ENCODE measurements around the gene PSMA4.
A peak's percentile ranks its signal among the peaks of the same experiment; 100 is the strongest.
"Not testable (repeated sequence)": the region's sequence is repeated elsewhere in the genome, so short reads cannot be mapped to it uniquely, and the experiment has no call there.

Gene PSMA4

GRCh38 chr15:78550815-78551214, 10.6 kb downstream of the PSMA4 start:
- Histone ChIP-seq H3K4me1 (ENCODE audit: control insufficient read depth, insufficient read depth, low read length) (no peaks in the 10 kb centered on the region), H3K4me3 (ENCODE audit: low read length) (no peak overlapping the region), H3K36me3 (ENCODE audit: control insufficient read depth, insufficient read depth, low read length) (peaks cover 10% of the 10 kb centered on the region; the same call in 1 of the 2 replicates), H3K9me3 (ENCODE audit: control insufficient read depth, insufficient read depth, low read length) (no peaks in the 10 kb centered on the region), H3K27me3 (ENCODE audit: control insufficient read depth, insufficient read depth, low read length) (no peaks in the 10 kb centered on the region), H3K27ac (ENCODE audit: low read length) (no peak overlapping the region)
- no CpG with 5 or more reads among the region's 3 CpGs for WGBS (ENCODE audit: insufficient coverage, insufficient read length)
- DNase-seq (ENCODE audit: low read depth, low spot score), result no peak

- Histone ChIP-seq H3K9me3 (ENCODE audit: control insufficient read depth, insufficient read depth, low read length) (no peaks in the 10 kb centered on the region), H3K27ac (ENCODE audit: low read length) (no peak overlapping the region), H3K27me3 (ENCODE audit: control insufficient read depth, insufficient read depth, low read length) (no peaks in the 10 kb centered on the region), H3K4me3 (ENCODE audit: low read length) (no peak overlapping the region), H3K36me3 (ENCODE audit: control insufficient read depth, insufficient read depth, low read length) (peaks cover 6% of the 10 kb centered on the region; the same call in 1 of the 2 replicates), H3K4me1 (ENCODE audit: control insufficient read depth, insufficient read depth, low read length) (no peaks in the 10 kb centered on the region)
- no peak for DNase-seq (ENCODE audit: low read depth, low spot score)
- no CpG with 5 or more reads among the region's 5 CpGs for WGBS (ENCODE audit: insufficient coverage, insufficient read length)
These were observed 11.7 kb downstream of the PSMA4 start for GRCh38 chr15:78551902-78552301.

- Histone ChIP-seq H3K27me3 (ENCODE audit: control insufficient read depth, insufficient read depth, low read length) (no peaks in the 10 kb centered on the region), H3K4me1 (ENCODE audit: control insufficient read depth, insufficient read depth, low read length) (no peaks in the 10 kb centered on the region), H3K36me3 (ENCODE audit: control insufficient read depth, insufficient read depth, low read length) (peaks cover 4% of the 10 kb centered on the region; the same call in 1 of the 2 replicates), H3K4me3 (ENCODE audit: low read length) (no peak overlapping the region), H3K9me3 (ENCODE audit: control insufficient read depth, insufficient read depth, low read length) (no peaks in the 10 kb centered on the region), H3K27ac (ENCODE audit: low read length) (no peak overlapping the region)
- no CpG with 5 or more reads among the region's 5 CpGs for WGBS (ENCODE audit: insufficient coverage, insufficient read length)
- DNase-seq (ENCODE audit: low read depth, low spot score), result no peak
These were observed 12.4 kb downstream of the PSMA4 start for GRCh38 chr15:78552597-78552996.

GRCh38 chr15:78560201-78560600, 20.0 kb downstream of the PSMA4 start:
- H3K4me1 ChIP-seq (ENCODE audit: control insufficient read depth, insufficient read depth, low read length); H3K36me3 ChIP-seq (ENCODE audit: control insufficient read depth, insufficient read depth, low read length); H3K9me3 ChIP-seq (ENCODE audit: control insufficient read depth, insufficient read depth, low read length); H3K27ac ChIP-seq (ENCODE audit: low read length); H3K4me3 ChIP-seq (ENCODE audit: low read length); DNase-seq (ENCODE audit: low read depth, low spot score); H3K27me3 ChIP-seq (ENCODE audit: control insufficient read depth, insufficient read depth, low read length): not testable (repeated sequence)
- no CpG with 5 or more reads among the region's 10 CpGs for WGBS (ENCODE audit: insufficient coverage, insufficient read length)

- no peak overlapping the region for H3K4me3 ChIP-seq (ENCODE audit: low read length)
- DNase-seq (ENCODE audit: low read depth, low spot score), result no peak
- H3K4me1 ChIP-seq (ENCODE audit: control insufficient read depth, insufficient read depth, low read length), result no peaks in the 10 kb centered on the region
- no peaks in the 10 kb centered on the region for H3K36me3 ChIP-seq (ENCODE audit: control insufficient read depth, insufficient read depth, low read length)
- H3K9me3 ChIP-seq (ENCODE audit: control insufficient read depth, insufficient read depth, low read length), result no peaks in the 10 kb centered on the region
- no peaks in the 10 kb centered on the region for H3K27me3 ChIP-seq (ENCODE audit: control insufficient read depth, insufficient read depth, low read length)
- WGBS (ENCODE audit: insufficient coverage, insufficient read length), result no CpG with 5 or more reads among the region's 5 CpGs
- no peak overlapping the region for H3K27ac ChIP-seq (ENCODE audit: low read length)
These were observed 21.2 kb downstream of the PSMA4 start for GRCh38 chr15:78561490-78561889.

- H3K36me3 ChIP-seq (ENCODE audit: control insufficient read depth, insufficient read depth, low read length), result no peaks in the 10 kb centered on the region
- no peaks in the 10 kb centered on the region for H3K27me3 ChIP-seq (ENCODE audit: control insufficient read depth, insufficient read depth, low read length)
- no peaks in the 10 kb centered on the region for H3K4me1 ChIP-seq (ENCODE audit: control insufficient read depth, insufficient read depth, low read length)
- no peak overlapping the region for H3K4me3 ChIP-seq (ENCODE audit: low read length)
- WGBS (ENCODE audit: insufficient coverage, insufficient read length), result 100% methylated on average over 1 of the region's 2 CpGs
- DNase-seq (ENCODE audit: low read depth, low spot score), result no peak
- H3K9me3 ChIP-seq (ENCODE audit: control insufficient read depth, insufficient read depth, low read length), result no peaks in the 10 kb centered on the region
- no peak overlapping the region for H3K27ac ChIP-seq (ENCODE audit: low read length)
These were observed 22.8 kb downstream of the PSMA4 start for GRCh38 chr15:78563092-78563491.

- Histone ChIP-seq H3K9me3 (ENCODE audit: control insufficient read depth, insufficient read depth, low read length) (no peaks in the 10 kb centered on the region), H3K4me1 (ENCODE audit: control insufficient read depth, insufficient read depth, low read length) (no peaks in the 10 kb centered on the region), H3K4me3 (ENCODE audit: low read length) (no peak overlapping the region; the same call in 1 of the 2 replicates), H3K36me3 (ENCODE audit: control insufficient read depth, insufficient read depth, low read length) (no peaks in the 10 kb centered on the region), H3K27me3 (ENCODE audit: control insufficient read depth, insufficient read depth, low read length) (no peaks in the 10 kb centered on the region), H3K27ac (ENCODE audit: low read length) (no peak overlapping the region)
- DNase-seq (ENCODE audit: low read depth, low spot score), result no peak
- WGBS (ENCODE audit: insufficient coverage, insufficient read length), result no CpG with 5 or more reads among the region's 11 CpGs
These were observed 24.5 kb downstream of the PSMA4 start for GRCh38 chr15:78564743-78565096.

- peak; percentile 85 for DNase-seq (ENCODE audit: low read depth, low spot score)
- Histone ChIP-seq H3K4me3 (ENCODE audit: low read length) (peak within 1 kb of the TSS; percentile 84), H3K4me1 (ENCODE audit: control insufficient read depth, insufficient read depth, low read length) (no peaks in the 10 kb centered on the region), H3K9me3 (ENCODE audit: control insufficient read depth, insufficient read depth, low read length) (no peaks in the 10 kb centered on the region), H3K27me3 (ENCODE audit: control insufficient read depth, insufficient read depth, low read length) (no peaks in the 10 kb centered on the region), H3K36me3 (ENCODE audit: control insufficient read depth, insufficient read depth, low read length) (no peaks in the 10 kb centered on the region), H3K27ac (ENCODE audit: low read length) (no peak within 1 kb of the TSS)
- no CpG with 5 or more reads among the region's 75 CpGs for WGBS (ENCODE audit: insufficient coverage, insufficient read length)
These were observed 25.1 kb downstream of the PSMA4 start, which contains the start of gene CHRNA5 for GRCh38 chr15:78565097-78565950. CHRNA5 (plus strand) TSS chr15:78565520; CDS start chr15:78565720, 200 bp downstream.

- peak overlapping the region; percentile 84; the same call in 1 of the 2 replicates for H3K4me3 ChIP-seq (ENCODE audit: low read length)
- DNase-seq (ENCODE audit: low read depth, low spot score), result no peak
- no peaks in the 10 kb centered on the region for H3K36me3 ChIP-seq (ENCODE audit: control insufficient read depth, insufficient read depth, low read length)
- H3K27me3 ChIP-seq (ENCODE audit: control insufficient read depth, insufficient read depth, low read length), result no peaks in the 10 kb centered on the region
- H3K9me3 ChIP-seq (ENCODE audit: control insufficient read depth, insufficient read depth, low read length), result no peaks in the 10 kb centered on the region
- H3K27ac ChIP-seq (ENCODE audit: low read length), result no peak overlapping the region
- no peaks in the 10 kb centered on the region for H3K4me1 ChIP-seq (ENCODE audit: control insufficient read depth, insufficient read depth, low read length)
- no CpG with 5 or more reads among the region's 19 CpGs for WGBS (ENCODE audit: insufficient coverage, insufficient read length)
These were observed 25.9 kb downstream of the PSMA4 start for GRCh38 chr15:78565951-78566774.

GRCh38 chr15:78567531-78567930, 27.3 kb downstream of the PSMA4 start:
- Histone ChIP-seq H3K4me3 (ENCODE audit: low read length) (no peak overlapping the region), H3K36me3 (ENCODE audit: control insufficient read depth, insufficient read depth, low read length) (no peaks in the 10 kb centered on the region), H3K27me3 (ENCODE audit: control insufficient read depth, insufficient read depth, low read length) (no peaks in the 10 kb centered on the region), H3K4me1 (ENCODE audit: control insufficient read depth, insufficient read depth, low read length) (no peaks in the 10 kb centered on the region), H3K27ac (ENCODE audit: low read length) (no peak overlapping the region), H3K9me3 (ENCODE audit: control insufficient read depth, insufficient read depth, low read length) (no peaks in the 10 kb centered on the region)
- DNase-seq (ENCODE audit: low read depth, low spot score), result no peak
- no CpG with 5 or more reads among the region's 4 CpGs for WGBS (ENCODE audit: insufficient coverage, insufficient read length)

All from iPS DF 6.9 (cell line).